ENCODE results near the gene C1GALT1C1L. TPM values are rescaled to one million over a fixed set of nuclear protein-coding genes. Genes with fewer than 3 reads are reported as not detected.
"Not testable (repeated sequence)": the region's sequence is repeated elsewhere in the genome, so short reads cannot be mapped to it uniquely, and the experiment has no call there.

Gene C1GALT1C1L
- total RNA-seq, 1 donor from 2014 or later, result 1.1 TPM

DNA sequence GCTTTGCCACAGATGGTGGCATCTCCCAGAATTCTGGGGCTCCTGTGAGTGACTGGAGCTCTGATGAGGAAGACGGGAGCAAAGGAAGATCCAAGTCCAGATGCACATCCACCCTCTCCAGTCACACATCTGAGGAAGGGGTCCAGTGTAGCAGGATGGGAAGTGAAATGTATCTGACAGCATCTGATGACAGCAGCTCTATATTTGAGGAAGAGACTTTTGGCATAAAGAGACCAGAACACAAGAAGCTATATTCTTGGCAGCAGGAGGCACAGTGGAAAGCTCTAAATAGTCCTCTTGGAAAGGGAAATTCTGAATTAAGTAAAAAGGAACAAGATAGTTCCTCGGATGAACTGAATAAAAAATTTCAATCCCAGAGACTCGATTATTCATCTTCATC lies 23.5 kb upstream of the C1GALT1C1L start:
- Mint-ChIP-seq H3K27ac (no peak overlapping the region), H3K4me1 (ENCODE audit: low read depth) (no peaks in the 10 kb centered on the region), H3K9me3 (no peaks in the 10 kb centered on the region), H3K27me3 (ENCODE audit: low read depth) (no peaks in the 10 kb centered on the region), H3K36me3 (ENCODE audit: low read depth) (peaks cover 25% of the 10 kb centered on the region), H3K4me3 (ENCODE audit: low read depth) (no peak overlapping the region)
- intact Hi-C loops (cut with micrococcal nuclease), result no loop called here
- no peak for DNase-seq (ENCODE audit: low spot score)

DNA sequence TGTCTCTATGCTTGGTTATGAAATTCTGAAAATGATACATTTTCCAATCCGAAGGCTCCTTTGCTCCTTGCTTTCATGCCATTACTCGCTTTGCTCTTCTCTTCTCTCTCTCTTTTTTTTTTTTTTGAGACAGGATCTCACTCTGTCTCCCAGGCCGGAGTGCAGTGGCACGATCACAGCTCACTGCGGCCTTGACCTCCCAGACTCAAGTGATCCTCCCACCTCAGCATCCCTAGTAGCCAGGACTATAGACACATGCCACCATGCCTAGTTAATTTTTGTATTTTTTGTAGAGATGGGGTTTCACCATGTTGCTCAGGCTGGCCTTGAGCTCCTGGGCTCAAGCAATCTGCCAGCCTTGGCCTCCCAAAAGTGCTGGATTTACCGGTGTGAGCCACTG lies 21.9 kb upstream of the C1GALT1C1L start:
- H3K4me1 Mint-ChIP-seq (ENCODE audit: low read depth); H3K4me3 Mint-ChIP-seq (ENCODE audit: low read depth); DNase-seq (ENCODE audit: low spot score); H3K27ac Mint-ChIP-seq; H3K9me3 Mint-ChIP-seq; intact Hi-C loops (cut with micrococcal nuclease); H3K27me3 Mint-ChIP-seq (ENCODE audit: low read depth): not testable (repeated sequence)
- peaks cover 22% of the 10 kb centered on the region for H3K36me3 Mint-ChIP-seq (ENCODE audit: low read depth)

DNA sequence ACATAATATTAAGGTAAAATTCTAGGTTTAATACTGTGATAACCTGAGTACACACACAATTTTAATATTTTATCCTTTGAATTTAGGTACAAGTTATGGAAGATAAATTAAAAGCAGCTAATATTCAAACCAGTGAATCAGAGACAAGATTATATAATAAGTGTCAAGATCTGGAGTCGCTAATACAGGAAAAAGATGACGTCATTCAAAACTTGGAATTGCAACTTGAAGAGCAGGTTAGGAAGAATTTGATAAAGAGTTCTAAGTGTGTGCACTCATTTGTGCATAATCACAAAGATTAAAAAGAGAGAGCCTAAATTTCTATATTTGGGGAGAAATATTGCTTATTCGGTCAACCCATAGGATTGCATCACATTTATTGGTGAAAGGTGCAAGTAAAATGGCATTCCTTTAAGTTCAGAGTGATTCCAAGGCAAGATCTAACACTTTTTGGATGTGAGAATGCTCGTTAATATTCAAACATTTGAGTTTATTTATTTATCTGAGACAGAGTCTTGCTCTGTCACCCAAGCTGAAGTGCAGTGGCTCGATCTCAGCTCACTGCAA lies 16.3 kb upstream of the C1GALT1C1L start:
- H3K27ac Mint-ChIP-seq, result no peak overlapping the region
- no peaks in the 10 kb centered on the region for H3K4me1 Mint-ChIP-seq (ENCODE audit: low read depth)
- no peak for DNase-seq (ENCODE audit: low spot score)
- no peak overlapping the region for H3K4me3 Mint-ChIP-seq (ENCODE audit: low read depth)
- intact Hi-C loops (cut with micrococcal nuclease), result no loop called here
- peaks cover 5% of the 10 kb centered on the region for H3K36me3 Mint-ChIP-seq (ENCODE audit: low read depth)
- no peaks in the 10 kb centered on the region for H3K27me3 Mint-ChIP-seq (ENCODE audit: low read depth)
- H3K9me3 Mint-ChIP-seq, result no peaks in the 10 kb centered on the region

DNA sequence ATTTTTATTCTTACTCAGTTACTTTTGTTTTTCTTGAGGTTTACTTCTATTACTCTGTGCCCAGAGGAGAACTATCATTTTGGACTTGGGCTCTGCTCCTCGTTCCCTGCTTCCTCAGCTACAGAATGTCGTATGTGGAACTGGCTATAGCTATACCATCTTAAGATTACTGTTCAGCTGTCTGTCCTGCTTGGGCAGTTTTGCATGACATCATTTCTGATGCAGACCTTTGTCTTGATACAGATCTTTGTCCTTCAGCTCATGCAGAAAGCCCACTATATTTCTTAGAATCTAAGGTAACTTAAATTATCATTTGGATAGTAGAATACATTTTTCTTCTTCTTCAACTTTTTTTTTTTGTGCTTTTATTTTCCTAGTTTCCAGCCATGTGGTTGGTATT lies 13.8 kb upstream of the C1GALT1C1L start:
- Mint-ChIP-seq H3K27ac (no peak overlapping the region), H3K4me3 (ENCODE audit: low read depth) (no peak overlapping the region), H3K36me3 (ENCODE audit: low read depth) (no peaks in the 10 kb centered on the region), H3K4me1 (ENCODE audit: low read depth) (peaks cover 6% of the 10 kb centered on the region), H3K9me3 (no peaks in the 10 kb centered on the region), H3K27me3 (ENCODE audit: low read depth) (no peaks in the 10 kb centered on the region)
- DNase-seq (ENCODE audit: low spot score), result no peak
- intact Hi-C loops (cut with micrococcal nuclease), result no loop called here

DNA sequence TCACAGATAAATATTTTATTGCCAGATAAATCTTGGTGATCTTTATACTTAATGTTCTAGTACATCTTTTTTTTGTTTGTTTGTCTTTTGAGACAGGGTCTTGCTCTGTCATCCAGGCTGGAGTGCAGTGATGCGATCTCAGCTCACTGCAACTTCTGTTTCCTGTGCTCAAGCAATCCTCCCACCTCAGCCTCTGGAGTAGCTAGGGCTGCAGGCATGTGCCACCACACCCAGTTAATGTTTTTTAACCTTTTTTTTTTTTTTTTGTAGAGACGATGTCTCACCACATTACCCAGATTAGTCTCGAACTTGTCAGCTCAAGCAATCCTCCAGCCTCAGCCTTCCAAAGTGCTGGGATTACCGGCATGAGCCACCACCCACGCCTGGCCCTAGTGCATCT lies 9.1 kb upstream of the C1GALT1C1L start:
- no peak overlapping the region for H3K27ac Mint-ChIP-seq
- H3K36me3 Mint-ChIP-seq (ENCODE audit: low read depth), result no peaks in the 10 kb centered on the region
- H3K27me3 Mint-ChIP-seq (ENCODE audit: low read depth), result peaks cover 3% of the 10 kb centered on the region
- H3K4me3 Mint-ChIP-seq (ENCODE audit: low read depth), result no peak overlapping the region
- H3K4me1 Mint-ChIP-seq (ENCODE audit: low read depth), result peaks cover 8% of the 10 kb centered on the region
- intact Hi-C loops (cut with micrococcal nuclease), result no loop called here
- no peaks in the 10 kb centered on the region for H3K9me3 Mint-ChIP-seq
- DNase-seq (ENCODE audit: low spot score), result no peak

DNA sequence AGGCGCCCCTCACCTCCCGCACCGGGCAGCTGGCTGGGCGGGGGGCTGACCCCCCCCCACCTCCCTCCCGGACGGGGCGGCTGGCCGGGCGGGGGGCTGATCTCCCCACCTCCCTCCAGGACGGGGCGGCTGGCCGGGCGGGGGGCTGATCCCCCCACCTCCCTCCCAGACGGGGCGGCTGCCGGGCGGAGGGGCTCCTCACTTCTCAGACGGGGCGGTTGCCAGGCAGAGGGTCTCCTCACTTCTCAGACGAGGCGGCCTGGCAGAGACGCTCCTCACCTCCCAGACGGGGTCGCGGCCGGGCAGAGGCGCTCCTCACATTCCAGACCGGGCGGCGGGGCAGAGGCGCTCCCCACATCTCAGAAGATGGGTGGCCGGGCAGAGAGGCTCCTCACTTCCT lies 1.6 kb upstream of the C1GALT1C1L start:
- H3K27me3 Mint-ChIP-seq (ENCODE audit: low read depth); H3K9me3 Mint-ChIP-seq; H3K36me3 Mint-ChIP-seq (ENCODE audit: low read depth); H3K4me3 Mint-ChIP-seq (ENCODE audit: low read depth); intact Hi-C loops (cut with micrococcal nuclease); DNase-seq (ENCODE audit: low spot score); H3K27ac Mint-ChIP-seq: not testable (repeated sequence)
- H3K4me1 Mint-ChIP-seq (ENCODE audit: low read depth), result peaks cover 12% of the 10 kb centered on the region

DNA sequence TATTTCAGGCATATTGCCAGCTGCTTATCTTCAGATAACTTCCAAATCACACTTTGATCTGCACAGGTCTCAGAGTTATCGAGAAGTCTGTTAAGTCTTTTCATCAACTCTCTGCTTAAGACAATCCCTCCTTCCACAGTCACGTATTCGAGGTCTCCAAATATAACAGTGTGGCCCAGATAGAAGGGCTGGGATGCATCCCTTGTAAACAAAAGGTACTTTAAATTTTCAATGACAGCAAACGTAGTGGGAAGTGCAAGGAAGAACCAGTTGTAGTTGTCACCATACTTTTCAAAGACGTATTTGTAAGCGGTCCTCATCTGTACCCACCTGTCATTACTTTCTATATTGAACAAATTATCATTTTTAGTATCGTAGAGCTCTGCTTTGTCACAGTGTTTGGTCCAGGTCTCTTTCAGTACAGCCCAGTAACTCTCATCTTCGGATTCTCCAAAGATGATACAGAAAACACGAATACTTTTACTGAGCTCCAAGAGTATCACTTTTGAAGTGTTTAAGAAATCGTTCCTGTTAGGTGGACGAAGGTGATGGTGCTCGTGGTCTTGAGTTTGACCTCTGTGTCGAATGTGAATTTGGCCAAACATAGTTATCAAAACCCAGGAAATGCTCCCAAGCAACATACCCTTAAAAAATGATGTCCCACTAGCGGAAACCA lies 445 bp downstream of the C1GALT1C1L start:
- peaks cover 5% of the 10 kb centered on the region for H3K27me3 Mint-ChIP-seq (ENCODE audit: low read depth)
- H3K4me1 Mint-ChIP-seq (ENCODE audit: low read depth), result peaks cover 12% of the 10 kb centered on the region
- H3K9me3 Mint-ChIP-seq, result peaks cover 16% of the 10 kb centered on the region
- DNase-seq (ENCODE audit: low spot score), result no peak
- peak overlapping the region; percentile 69 for H3K27ac Mint-ChIP-seq
- peak overlapping the region; percentile 73 for H3K4me3 Mint-ChIP-seq (ENCODE audit: low read depth)
- peaks cover 9% of the 10 kb centered on the region for H3K36me3 Mint-ChIP-seq (ENCODE audit: low read depth)
- intact Hi-C loops (cut with micrococcal nuclease), result no loop called here

DNA sequence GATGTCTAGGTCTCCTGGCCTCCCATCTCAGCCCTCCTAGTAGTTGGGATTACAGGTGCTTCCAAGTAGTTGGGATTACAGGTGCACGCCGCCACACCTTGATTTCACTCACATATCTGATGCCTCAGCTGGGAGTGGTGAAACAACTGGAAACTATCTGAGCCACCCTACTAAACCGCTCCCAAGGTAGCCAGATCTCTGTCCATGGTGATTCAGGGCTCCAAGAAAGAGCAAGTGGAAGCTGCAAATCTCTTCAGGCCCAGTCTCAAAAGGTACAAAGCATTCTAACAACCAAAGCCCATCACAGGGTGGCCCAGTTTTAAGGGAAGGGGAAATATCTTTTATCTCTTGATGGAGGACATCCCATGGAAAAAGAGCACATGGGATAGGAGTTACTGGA lies 19.0 kb downstream of the C1GALT1C1L start:
- intact Hi-C loops (cut with micrococcal nuclease), result no loop called here
- H3K9me3 Mint-ChIP-seq, result peaks cover 4% of the 10 kb centered on the region
- H3K27me3 Mint-ChIP-seq (ENCODE audit: low read depth), result no peaks in the 10 kb centered on the region
- no peaks in the 10 kb centered on the region for H3K4me1 Mint-ChIP-seq (ENCODE audit: low read depth)
- peaks cover 14% of the 10 kb centered on the region for H3K36me3 Mint-ChIP-seq (ENCODE audit: low read depth)
- H3K27ac Mint-ChIP-seq, result no peak overlapping the region
- DNase-seq (ENCODE audit: low spot score), result no peak
- no peak overlapping the region for H3K4me3 Mint-ChIP-seq (ENCODE audit: low read depth)

DNA sequence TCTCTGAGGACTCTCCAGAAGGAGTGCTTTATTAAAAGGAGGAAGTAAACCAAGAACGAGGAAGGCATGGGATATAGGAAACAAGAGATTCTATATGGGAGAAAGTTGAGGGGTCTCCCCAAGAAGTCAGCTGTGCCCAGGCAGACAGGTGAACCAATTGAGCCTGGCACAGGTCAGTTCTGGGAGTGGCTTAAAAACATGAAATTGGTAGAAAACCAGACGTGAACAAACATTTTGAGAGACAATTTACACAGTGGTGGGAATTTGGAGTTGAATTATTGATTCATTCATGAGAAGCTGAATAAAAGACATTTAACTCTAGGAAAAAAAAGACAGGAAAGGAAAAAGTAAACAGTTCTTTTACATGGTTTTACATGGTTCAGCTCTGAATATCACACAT lies 22.7 kb downstream of the C1GALT1C1L start:
- no peaks in the 10 kb centered on the region for H3K4me1 Mint-ChIP-seq (ENCODE audit: low read depth)
- DNase-seq (ENCODE audit: low spot score), result no peak
- peaks cover 4% of the 10 kb centered on the region for H3K9me3 Mint-ChIP-seq
- no peak overlapping the region for H3K4me3 Mint-ChIP-seq (ENCODE audit: low read depth)
- no peaks in the 10 kb centered on the region for H3K27me3 Mint-ChIP-seq (ENCODE audit: low read depth)
- H3K36me3 Mint-ChIP-seq (ENCODE audit: low read depth), result peaks cover 8% of the 10 kb centered on the region
- H3K27ac Mint-ChIP-seq, result no peak overlapping the region
- intact Hi-C loops (cut with micrococcal nuclease), result no loop called here

DNA sequence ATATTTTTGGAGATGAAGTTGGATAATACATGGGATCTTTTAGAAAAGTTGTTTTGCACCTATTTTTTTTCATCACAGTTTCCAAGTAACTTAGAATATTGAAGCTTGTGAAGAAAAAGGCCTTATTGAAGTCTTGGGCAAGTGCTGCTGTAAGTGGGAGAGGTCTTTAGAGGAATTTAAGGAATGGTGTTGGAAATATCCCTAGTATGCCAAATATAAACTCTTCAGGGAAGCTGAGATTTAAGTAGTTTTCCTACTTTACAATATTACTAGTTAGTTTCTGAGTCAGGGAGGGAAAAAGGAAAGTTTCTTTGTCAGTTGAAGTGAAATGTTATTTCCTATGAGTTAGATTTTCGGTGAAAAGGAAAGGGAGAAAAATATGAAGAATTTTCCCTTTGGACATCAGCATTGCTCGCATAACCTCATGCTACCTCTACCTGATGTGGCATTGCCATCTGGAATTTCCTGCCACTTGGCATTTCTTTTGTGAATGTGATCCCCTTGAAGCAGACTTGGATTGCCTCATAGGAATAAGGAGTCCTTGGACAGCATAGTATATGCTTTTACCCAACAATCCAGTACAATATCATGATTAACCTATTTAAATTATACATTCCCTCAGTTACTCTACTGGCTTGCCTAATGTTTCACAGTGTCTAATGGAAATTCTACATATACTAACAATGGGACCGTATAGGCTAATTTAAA lies 27.1 kb downstream of the C1GALT1C1L start:
- peaks cover 4% of the 10 kb centered on the region for H3K36me3 Mint-ChIP-seq (ENCODE audit: low read depth)
- peaks cover 2% of the 10 kb centered on the region for H3K27me3 Mint-ChIP-seq (ENCODE audit: low read depth)
- no peak overlapping the region for H3K4me3 Mint-ChIP-seq (ENCODE audit: low read depth)
- no peaks in the 10 kb centered on the region for H3K9me3 Mint-ChIP-seq
- H3K4me1 Mint-ChIP-seq (ENCODE audit: low read depth), result no peaks in the 10 kb centered on the region
- H3K27ac Mint-ChIP-seq, result no peak overlapping the region
- intact Hi-C loops (cut with micrococcal nuclease), result no loop called here
- no peak for DNase-seq (ENCODE audit: low spot score)

DNA sequence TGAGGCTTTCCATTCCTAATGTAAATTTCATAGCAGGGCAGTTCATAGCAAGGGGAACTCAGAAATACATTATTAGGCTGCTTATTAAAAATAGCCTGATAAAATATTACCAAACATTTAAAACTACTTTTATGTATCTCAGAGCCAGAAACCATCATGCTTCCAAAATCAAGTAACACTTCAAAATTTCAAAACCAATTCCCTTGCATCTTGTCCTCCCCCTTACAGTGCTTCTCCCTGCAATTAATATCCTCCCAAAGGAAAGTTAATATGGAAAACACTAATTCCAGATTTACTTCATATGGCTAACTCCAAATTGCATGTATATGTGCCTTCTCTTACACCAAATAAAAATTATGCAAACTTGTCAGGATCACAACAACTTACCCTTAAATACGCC lies 32.5 kb downstream of the C1GALT1C1L start:
- intact Hi-C loops (cut with micrococcal nuclease), result no loop called here
- Mint-ChIP-seq H3K4me1 (ENCODE audit: low read depth) (peaks cover 3% of the 10 kb centered on the region), H3K4me3 (ENCODE audit: low read depth) (no peak overlapping the region), H3K27me3 (ENCODE audit: low read depth) (peaks cover 2% of the 10 kb centered on the region), H3K27ac (no peak overlapping the region), H3K36me3 (ENCODE audit: low read depth) (peaks cover 3% of the 10 kb centered on the region), H3K9me3 (peaks cover 5% of the 10 kb centered on the region)
- no peak for DNase-seq (ENCODE audit: low spot score)

DNA sequence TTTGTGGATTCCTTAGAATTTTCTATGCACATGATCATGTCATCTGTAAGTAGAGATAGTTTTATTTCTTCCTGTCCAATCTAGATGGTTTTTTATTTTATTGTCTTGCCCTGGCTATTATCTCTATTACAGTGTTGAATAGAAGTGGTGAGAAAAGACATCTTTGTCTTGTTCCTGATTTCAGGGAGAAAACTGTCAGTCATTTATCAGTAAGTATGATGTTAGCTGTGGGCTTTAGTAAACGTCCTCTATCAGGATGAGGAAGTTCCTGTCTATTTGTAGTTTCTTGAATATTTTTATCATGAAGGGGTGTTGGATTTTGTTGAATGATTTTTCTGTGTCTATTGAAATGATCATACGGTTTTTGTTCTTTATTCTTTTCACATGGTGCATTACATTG lies 33.9 kb downstream of the C1GALT1C1L start:
- no peak overlapping the region for H3K4me3 Mint-ChIP-seq (ENCODE audit: low read depth)
- no peak overlapping the region for H3K27ac Mint-ChIP-seq
- peaks cover 10% of the 10 kb centered on the region for H3K4me1 Mint-ChIP-seq (ENCODE audit: low read depth)
- peaks cover 3% of the 10 kb centered on the region for H3K36me3 Mint-ChIP-seq (ENCODE audit: low read depth)
- H3K27me3 Mint-ChIP-seq (ENCODE audit: low read depth), result peaks cover 8% of the 10 kb centered on the region
- peaks cover 5% of the 10 kb centered on the region for H3K9me3 Mint-ChIP-seq
- no peak for DNase-seq (ENCODE audit: low spot score)
- intact Hi-C loops (cut with micrococcal nuclease), result no loop called here

Measured in activated T-helper 2 cell treated with anti-CD3 and anti-CD28 coated beads, Interferon-gamma antibody, Interleukin-2, Interleukin-4, amounts not matched to agents 10 μg/mL and 5 μg/mL and 100 μg/mL, durations not matched to agents 14 hours and 24 hours and 36 hours (primary cell).